ENCODE measurements around the gene NUF2. TPM values are rescaled to one million over a fixed set of nuclear protein-coding genes. Genes with fewer than 3 reads are reported as not detected.
"Not testable (repeated sequence)": the region's sequence is repeated elsewhere in the genome, so short reads cannot be mapped to it uniquely, and the experiment has no call there.

The NUF2 gene
- total and polyA plus RNA-seq, 2 donors from 2014 or later = 0.28 to 1.2 TPM

- no peaks in the 10 kb centered on the region for H3K4me1 ChIP-seq (ENCODE audit: control insufficient read depth in 2 of 3, insufficient read depth in 2 of 3, low read depth in 1 of 3, low read length in 3 of 3)
- no peak for FAIRE-seq
- intact Hi-C loops (cut with DNase I) = no loop called here
- no peaks in the 10 kb centered on the region for H3K9me3 ChIP-seq (ENCODE audit: control insufficient read depth in 2 of 3, insufficient read depth in 1 of 3, low read length in 3 of 3)
- no peak overlapping the region for H3K9ac ChIP-seq (ENCODE audit: low read length in 3 of 3)
- no peak overlapping the region for H3K4me3 ChIP-seq (ENCODE audit: low read length in 3 of 3)
- no peaks in the 10 kb centered on the region for H3K36me3 ChIP-seq (ENCODE audit: control insufficient read depth in 2 of 3, insufficient read depth in 3 of 3, low read length in 3 of 3)
- no peak for TF ChIP-seq CTCF (IDR thresholded peaks at IDR 0.05; ENCODE audit: borderline replicate concordance, extremely low read depth, insufficient read depth)
- no peak for DNase-seq
- H3K27me3 ChIP-seq (ENCODE audit: control insufficient read depth, insufficient read depth, low read length) = no peaks in the 10 kb centered on the region
- H3K27ac ChIP-seq (ENCODE audit: low read depth in 2 of 2, low read length in 2 of 2) = no peak overlapping the region
Observed at GRCh38 chr1:163308811-163309210, 12.9 kb upstream of the NUF2 start.

- Histone ChIP-seq H3K36me3 (ENCODE audit: control insufficient read depth in 2 of 3, insufficient read depth in 3 of 3, low read length in 3 of 3) (peaks cover 0 to 10% (median 0%) of the 10 kb centered on the region in 3 donors), H3K27ac (ENCODE audit: low read depth in 2 of 2, low read length in 2 of 2) (no peak overlapping the region), H3K27me3 (ENCODE audit: control insufficient read depth, insufficient read depth, low read length) (no peaks in the 10 kb centered on the region), H3K9me3 (ENCODE audit: control insufficient read depth in 2 of 3, insufficient read depth in 1 of 3, low read length in 3 of 3) (no peaks in the 10 kb centered on the region), H3K9ac (ENCODE audit: low read length in 3 of 3) (no peak overlapping the region), H3K4me1 (ENCODE audit: control insufficient read depth in 2 of 3, insufficient read depth in 2 of 3, low read depth in 1 of 3, low read length in 3 of 3) (no peaks in the 10 kb centered on the region), H3K4me3 (ENCODE audit: low read length in 3 of 3) (no peak overlapping the region)
- FAIRE-seq (peak; percentile 93), DNase-seq (peak in 3 of 5 donors; percentile 23 to 65 (median 59))
- TF ChIP-seq CTCF (IDR thresholded peaks at IDR 0.05; ENCODE audit: borderline replicate concordance, extremely low read depth, insufficient read depth) = peak; percentile 60
- intact Hi-C loops (cut with DNase I) = loop anchor here (10.0 kb wide), 1 partner anchor 461 kb away; no protein-coding TSS in a partner anchor
Observed at GRCh38 chr1:163315773-163316374, 5.9 kb upstream of the NUF2 start.

GRCh38 chr1:163320891-163321290 is 863 bp upstream of the NUF2 start:
- H3K27ac ChIP-seq (ENCODE audit: low read depth in 2 of 2, low read length in 2 of 2) = peak overlapping the region in 1 of 2 donors; percentile 19
- DNase-seq (peak in 2 of 5 donors; percentile 19 to 30), FAIRE-seq (no peak)
- TF ChIP-seq CTCF (IDR thresholded peaks at IDR 0.05; ENCODE audit: borderline replicate concordance, extremely low read depth, insufficient read depth) = no peak
- peaks cover 0 to 10% (median 0%) of the 10 kb centered on the region in 3 donors for H3K36me3 ChIP-seq (ENCODE audit: control insufficient read depth in 2 of 3, insufficient read depth in 3 of 3, low read length in 3 of 3)
- intact Hi-C loops (cut with DNase I) = no loop called here
- peak overlapping the region; percentile 93 to 99 (median 98) for H3K4me3 ChIP-seq (ENCODE audit: low read length in 3 of 3)
- no peaks in the 10 kb centered on the region for H3K9me3 ChIP-seq (ENCODE audit: control insufficient read depth in 2 of 3, insufficient read depth in 1 of 3, low read length in 3 of 3)
- H3K4me1 ChIP-seq (ENCODE audit: control insufficient read depth in 2 of 3, insufficient read depth in 2 of 3, low read depth in 1 of 3, low read length in 3 of 3) = peaks cover 0 to 4% (median 3%) of the 10 kb centered on the region in 3 donors
- no peaks in the 10 kb centered on the region for H3K27me3 ChIP-seq (ENCODE audit: control insufficient read depth, insufficient read depth, low read length)
- peak overlapping the region; percentile 65 to 98 (median 71) for H3K9ac ChIP-seq (ENCODE audit: low read length in 3 of 3)

GRCh38 chr1:163323339-163323738 is 1.6 kb downstream of the NUF2 start:
- FAIRE-seq; H3K27ac ChIP-seq (ENCODE audit: low read depth in 2 of 2, low read length in 2 of 2); H3K9ac ChIP-seq (ENCODE audit: low read length in 3 of 3); intact Hi-C loops (cut with DNase I); H3K4me1 ChIP-seq (ENCODE audit: control insufficient read depth in 2 of 3, insufficient read depth in 2 of 3, low read depth in 1 of 3, low read length in 3 of 3); DNase-seq; H3K27me3 ChIP-seq (ENCODE audit: control insufficient read depth, insufficient read depth, low read length); H3K4me3 ChIP-seq (ENCODE audit: low read length in 3 of 3); H3K9me3 ChIP-seq (ENCODE audit: control insufficient read depth in 2 of 3, insufficient read depth in 1 of 3, low read length in 3 of 3); H3K36me3 ChIP-seq (ENCODE audit: control insufficient read depth in 2 of 3, insufficient read depth in 3 of 3, low read length in 3 of 3): not testable (repeated sequence)

Measured in kidney (tissue), 14 donors.